ENCODE data around the gene FOS. TPM values are rescaled to one million over a fixed set of nuclear protein-coding genes. Genes with fewer than 3 reads are reported as not detected.

FOS gene
- total and polyA plus RNA-seq, 2 of the 13 experiments (the other 11 are each of a cell fraction or from before 2014, with no cell fraction given): 15.9 to 24.2 TPM

GRCh38 chr14:75247286-75247922 is 31.2 kb upstream of the FOS start (continued):
- TF ChIP-seq ZFP1 (CRISPR knock-in tag; IDR thresholded peaks at IDR 0.05): 0 out of 2 replicates have a peak, but pooled peaks have one; percentile 37
- peak; percentile 41; the same call in 1 of the 2 replicates for TF ChIP-seq PAXIP1 (CRISPR knock-in tag; conservative IDR thresholded peaks at IDR 0.05)
- TF ChIP-seq HIC2 (CRISPR knock-in tag; IDR thresholded peaks at IDR 0.05; ENCODE audit: low read depth): no peak
- TF ChIP-seq ARNTL (CRISPR knock-in tag; IDR thresholded peaks at IDR 0.05): 0 out of 2 replicates have a peak, but pooled peaks have one; percentile 42
- 0 out of 2 replicates have a peak, but pooled peaks have one; percentile 25 for TF ChIP-seq ZNF724P (CRISPR knock-in tag; IDR thresholded peaks at IDR 0.05; ENCODE audit: borderline replicate concordance)
- no peak for TF ChIP-seq STAT5B (CRISPR knock-in tag; IDR thresholded peaks at IDR 0.05)
- TF ChIP-seq NRL (CRISPR knock-in tag; IDR thresholded peaks at IDR 0.05; ENCODE audit: borderline replicate concordance): no peak
- peak; percentile 25; the same call in 1 of the 2 replicates for TF ChIP-seq TFDP1 (CRISPR knock-in tag; IDR thresholded peaks at IDR 0.05; ENCODE audit: borderline replicate concordance)
- no peak for TF ChIP-seq CEBPZ (IDR thresholded peaks at IDR 0.05; ENCODE audit: low read length)
- no peak for TF ChIP-seq ZFP82 (CRISPR knock-in tag; IDR thresholded peaks at IDR 0.05; ENCODE audit: borderline replicate concordance)
- TF ChIP-seq MED8 (CRISPR knock-in tag; IDR thresholded peaks at IDR 0.05; ENCODE audit: insufficient replicate concordance): peak; percentile 20
- TF ChIP-seq NCOR1 (IDR thresholded peaks at IDR 0.05; ENCODE audit: borderline replicate concordance, low read length): peak; percentile 83
- peak; percentile 43; the same call in 1 of the 2 replicates for TF ChIP-seq ZNF770 (CRISPR knock-in tag; IDR thresholded peaks at IDR 0.05)
- peak; percentile 76 for TF ChIP-seq HNF4A (CRISPR knock-in tag; IDR thresholded peaks at IDR 0.05)
- peak; percentile 62 for TF ChIP-seq MAX (IDR thresholded peaks at IDR 0.05)
- no peak for TF ChIP-seq NR2F6 (IDR thresholded peaks at IDR 0.05)
- TF ChIP-seq NR2F6 (CRISPR knock-in tag; IDR thresholded peaks at IDR 0.05): 0 out of 2 replicates have a peak, but pooled peaks have one; percentile 32
